WTC11 (cell line): Measurements from ENCODE around the gene NDRG4. TPM values are rescaled to one million over a fixed set of nuclear protein-coding genes. Genes with fewer than 3 reads are reported as not detected.

Experiments
- ATAC-seq: fragments of 200-7000 bp; cut with Tn5 transposase; 2 replicates; pipeline ENCODE4 v1.10.0; 2021; ENCODE audit warnings: mild to moderate bottlenecking, moderate library complexity
- CTCF ChIA-PET: fragments of 300-600 bp; sonication (Branson Sonifier 250); formaldehyde crosslinking; loops from one replicate; lab custom pipeline; 2021; ENCODE audit warnings: antibody characterized with exemption; lab: Charles Lee
- POLR2A ChIA-PET: fragments of 350-600 bp; sonication (Branson Sonifier 250); formaldehyde crosslinking; loops from one replicate; lab custom pipeline; 2021; ENCODE audit warnings: antibody characterized with exemption; lab: Charles Lee
- DNase-seq: peaks from one replicate; pipeline ENCODE4 v3.0.0; 2021; ENCODE audit warnings: low spot score
- H3K27ac Mint-ChIP-seq: 2 replicates; pipeline ENCODE4 v1.8.0; 2021; ENCODE audit warnings: mixed read lengths
- H3K27me3 Mint-ChIP-seq: 2 replicates; pipeline ENCODE4 v1.8.0; 2021; ENCODE audit warnings: low read depth, mild to moderate bottlenecking, moderate library complexity, mixed read lengths
- H3K36me3 Mint-ChIP-seq: 2 replicates; pipeline ENCODE4 v1.8.0; 2021; ENCODE audit warnings: mixed read lengths
- H3K4me1 Mint-ChIP-seq: 2 replicates; pipeline ENCODE4 v1.8.0; 2022; ENCODE audit warnings: mixed read lengths
- H3K4me3 Mint-ChIP-seq: 2 replicates; pipeline ENCODE4 v1.8.0; 2021; ENCODE audit warnings: mild to moderate bottlenecking, moderate library complexity, mixed read lengths
- H3K9me3 Mint-ChIP-seq: 2 replicates; pipeline ENCODE4 v1.8.0; 2021; ENCODE audit warnings: mixed read lengths
- CREB1 ChIP-seq: sonication (generic); formaldehyde crosslinking; IDR thresholded peaks from 2 replicates; pipeline ENCODE4 v1.8.0; 2023; ENCODE audit warnings: mild to moderate bottlenecking, missing genetic modification reagents
- ETV6 ChIP-seq: sonication (generic); formaldehyde crosslinking; IDR thresholded peaks from 2 replicates; pipeline ENCODE4 v1.8.1; 2022; ENCODE audit warnings: mild to moderate bottlenecking, missing genetic modification reagents
- FOXK1 ChIP-seq: sonication (generic); formaldehyde crosslinking; IDR thresholded peaks from 2 replicates; pipeline ENCODE4 v1.8.0; 2022; ENCODE audit warnings: mild to moderate bottlenecking, moderate library complexity, missing genetic modification reagents
- MXD4 ChIP-seq: fragments of 250-450 bp; sonication (Bioruptor Pico); IDR thresholded peaks from 2 replicates; pipeline ENCODE4 v1.8.0; 2021; ENCODE audit warnings: mild to moderate bottlenecking, moderate library complexity, borderline replicate concordance
- SP1 ChIP-seq: sonication (generic); formaldehyde crosslinking; conservative IDR thresholded peaks from 2 replicates; pipeline ENCODE4 v1.8.1; 2022; ENCODE audit warnings: missing genetic modification reagents
- TEAD1 ChIP-seq: sonication (generic); formaldehyde crosslinking; IDR thresholded peaks from 2 replicates; pipeline ENCODE4 v1.8.0; 2022; ENCODE audit warnings: mild to moderate bottlenecking, missing genetic modification reagents
- TP53 ChIP-seq: sonication (generic); formaldehyde crosslinking; IDR thresholded peaks from 2 replicates; pipeline ENCODE4 v1.8.1; 2023; ENCODE audit warnings: mild to moderate bottlenecking, missing genetic modification reagents
- ZNF263 ChIP-seq: sonication (generic); formaldehyde crosslinking; IDR thresholded peaks from 2 replicates; pipeline ENCODE4 v1.8.1; 2022; ENCODE audit warnings: low read depth, mild to moderate bottlenecking, moderate library complexity, missing genetic modification reagents
- ZNF396 ChIP-seq: fragments of 250-450 bp; sonication (Bioruptor Pico); IDR thresholded peaks from 2 replicates; pipeline ENCODE4 v1.8.0; 2021; ENCODE audit warnings: mild to moderate bottlenecking, moderate library complexity, borderline replicate concordance
- ZNF671 ChIP-seq: fragments of 250-450 bp; sonication (Bioruptor Pico); IDR thresholded peaks from 2 replicates; pipeline ENCODE4 v1.8.0; 2021; ENCODE audit warnings: mild to moderate bottlenecking
- total RNA-seq: library from RNA; stranded (reverse); gene quantifications from 3 replicates; pipeline ENCODE4 v1.2.3, GENCODE V29; 2021
- TF ChIP-seq, protein P1 (sequence below): sonication (generic); formaldehyde crosslinking; IDR thresholded peaks from 2 replicates; pipeline ENCODE4 v1.8.0; 2022; ENCODE audit warnings: missing genetic modification reagents
- TF ChIP-seq, protein P2 (sequence below): sonication (generic); formaldehyde crosslinking; IDR thresholded peaks from 2 replicates; pipeline ENCODE4 v1.8.0; 2022; ENCODE audit warnings: mild to moderate bottlenecking, missing genetic modification reagents
- TF ChIP-seq, protein P3 (sequence below): sonication (generic); formaldehyde crosslinking; IDR thresholded peaks from 2 replicates; pipeline ENCODE4 v1.8.1; 2023; ENCODE audit warnings: mild to moderate bottlenecking, missing genetic modification reagents, moderate library complexity
- TF ChIP-seq, protein P4 (sequence below): fragments of 250-450 bp; sonication (Bioruptor Pico); IDR thresholded peaks from 2 replicates; pipeline ENCODE4 v1.9.0; 2021; ENCODE audit warnings: mild to moderate bottlenecking
- TF ChIP-seq, protein P5 (sequence below): sonication (generic); formaldehyde crosslinking; IDR thresholded peaks from 2 replicates; pipeline ENCODE4 v1.8.1; 2022; ENCODE audit warnings: missing genetic modification reagents, borderline replicate concordance
- TF ChIP-seq, protein P6 (sequence below): sonication (generic); formaldehyde crosslinking; IDR thresholded peaks from 2 replicates; pipeline ENCODE4 v1.8.0; 2023; ENCODE audit warnings: mild to moderate bottlenecking, missing genetic modification reagents
- TF ChIP-seq, protein P7 (sequence below): sonication (generic); formaldehyde crosslinking; IDR thresholded peaks from 2 replicates; pipeline ENCODE4 v1.8.0; 2023; ENCODE audit warnings: missing genetic modification reagents
- TF ChIP-seq, protein P8 (sequence below): sonication (generic); formaldehyde crosslinking; IDR thresholded peaks from 2 replicates; pipeline ENCODE4 v1.8.0; 2022; ENCODE audit warnings: mild to moderate bottlenecking, missing genetic modification reagents

The NDRG4 gene
- total RNA-seq, 1 experiment from 2014 or later = 20.5 TPM

DNA sequence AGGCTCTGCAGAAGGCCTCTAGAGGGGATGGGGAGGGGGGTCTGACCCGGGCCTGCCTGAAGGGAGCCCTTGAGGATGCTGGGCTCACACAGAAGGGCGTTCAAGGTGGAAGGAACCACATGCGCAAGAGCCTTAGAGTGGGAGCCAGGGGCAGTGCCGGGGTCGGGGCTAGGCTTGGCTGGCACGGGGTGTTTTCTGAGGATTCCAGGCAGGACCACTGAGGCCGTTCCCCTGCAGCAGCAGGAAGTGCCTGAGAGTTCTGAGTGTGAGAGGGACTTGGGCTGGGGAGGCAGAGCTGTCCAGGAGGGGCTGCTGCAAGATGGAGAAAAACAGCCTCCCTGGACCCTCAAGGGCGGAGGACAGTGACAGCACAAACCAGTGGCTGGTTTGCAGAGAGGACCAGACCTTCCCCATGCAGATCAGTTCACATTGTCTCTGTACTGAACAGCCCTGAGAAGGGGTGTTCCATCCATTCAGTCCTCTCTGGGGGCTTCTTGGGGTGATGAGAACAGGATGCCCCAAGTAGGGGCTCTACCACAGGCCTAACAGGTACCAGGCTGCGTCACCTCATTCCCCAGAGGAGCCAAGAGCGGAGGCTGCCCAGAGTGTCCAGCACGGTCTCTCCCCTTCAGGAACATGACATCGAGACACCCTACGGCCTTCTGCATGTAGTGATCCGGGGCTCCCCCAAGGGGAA is 3.4 kb downstream of the NDRG4 start (continued):
- TF ChIP-seq, protein P1, sequence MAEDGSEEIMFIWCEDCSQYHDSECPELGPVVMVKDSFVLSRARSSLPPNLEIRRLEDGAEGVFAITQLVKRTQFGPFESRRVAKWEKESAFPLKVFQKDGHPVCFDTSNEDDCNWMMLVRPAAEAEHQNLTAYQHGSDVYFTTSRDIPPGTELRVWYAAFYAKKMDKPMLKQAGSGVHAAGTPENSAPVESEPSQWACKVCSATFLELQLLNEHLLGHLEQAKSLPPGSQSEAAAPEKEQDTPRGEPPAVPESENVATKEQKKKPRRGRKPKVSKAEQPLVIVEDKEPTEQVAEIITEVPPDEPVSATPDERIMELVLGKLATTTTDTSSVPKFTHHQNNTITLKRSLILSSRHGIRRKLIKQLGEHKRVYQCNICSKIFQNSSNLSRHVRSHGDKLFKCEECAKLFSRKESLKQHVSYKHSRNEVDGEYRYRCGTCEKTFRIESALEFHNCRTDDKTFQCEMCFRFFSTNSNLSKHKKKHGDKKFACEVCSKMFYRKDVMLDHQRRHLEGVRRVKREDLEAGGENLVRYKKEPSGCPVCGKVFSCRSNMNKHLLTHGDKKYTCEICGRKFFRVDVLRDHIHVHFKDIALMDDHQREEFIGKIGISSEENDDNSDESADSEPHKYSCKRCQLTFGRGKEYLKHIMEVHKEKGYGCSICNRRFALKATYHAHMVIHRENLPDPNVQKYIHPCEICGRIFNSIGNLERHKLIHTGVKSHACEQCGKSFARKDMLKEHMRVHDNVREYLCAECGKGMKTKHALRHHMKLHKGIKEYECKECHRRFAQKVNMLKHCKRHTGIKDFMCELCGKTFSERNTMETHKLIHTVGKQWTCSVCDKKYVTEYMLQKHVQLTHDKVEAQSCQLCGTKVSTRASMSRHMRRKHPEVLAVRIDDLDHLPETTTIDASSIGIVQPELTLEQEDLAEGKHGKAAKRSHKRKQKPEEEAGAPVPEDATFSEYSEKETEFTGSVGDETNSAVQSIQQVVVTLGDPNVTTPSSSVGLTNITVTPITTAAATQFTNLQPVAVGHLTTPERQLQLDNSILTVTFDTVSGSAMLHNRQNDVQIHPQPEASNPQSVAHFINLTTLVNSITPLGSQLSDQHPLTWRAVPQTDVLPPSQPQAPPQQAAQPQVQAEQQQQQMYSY (CRISPR knock-in tag) = no peak
- no peak for TF ChIP-seq ETV6 (CRISPR knock-in tag)
- TF ChIP-seq FOXK1 (CRISPR knock-in tag) = no peak
- TF ChIP-seq TP53 = no peak
- TF ChIP-seq ZNF671 (CRISPR knock-in tag) = no peak
- no peak for TF ChIP-seq CREB1 (CRISPR knock-in tag)
- TF ChIP-seq, protein P2, sequence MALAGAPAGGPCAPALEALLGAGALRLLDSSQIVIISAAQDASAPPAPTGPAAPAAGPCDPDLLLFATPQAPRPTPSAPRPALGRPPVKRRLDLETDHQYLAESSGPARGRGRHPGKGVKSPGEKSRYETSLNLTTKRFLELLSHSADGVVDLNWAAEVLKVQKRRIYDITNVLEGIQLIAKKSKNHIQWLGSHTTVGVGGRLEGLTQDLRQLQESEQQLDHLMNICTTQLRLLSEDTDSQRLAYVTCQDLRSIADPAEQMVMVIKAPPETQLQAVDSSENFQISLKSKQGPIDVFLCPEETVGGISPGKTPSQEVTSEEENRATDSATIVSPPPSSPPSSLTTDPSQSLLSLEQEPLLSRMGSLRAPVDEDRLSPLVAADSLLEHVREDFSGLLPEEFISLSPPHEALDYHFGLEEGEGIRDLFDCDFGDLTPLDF (CRISPR knock-in tag) = no peak
- no peak for TF ChIP-seq SP1 (CRISPR knock-in tag)
- TF ChIP-seq TEAD1 (CRISPR knock-in tag) = no peak
- TF ChIP-seq, protein P3, sequence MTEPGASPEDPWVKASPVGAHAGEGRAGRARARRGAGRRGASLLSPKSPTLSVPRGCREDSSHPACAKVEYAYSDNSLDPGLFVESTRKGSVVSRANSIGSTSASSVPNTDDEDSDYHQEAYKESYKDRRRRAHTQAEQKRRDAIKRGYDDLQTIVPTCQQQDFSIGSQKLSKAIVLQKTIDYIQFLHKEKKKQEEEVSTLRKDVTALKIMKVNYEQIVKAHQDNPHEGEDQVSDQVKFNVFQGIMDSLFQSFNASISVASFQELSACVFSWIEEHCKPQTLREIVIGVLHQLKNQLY = no peak

DNA sequence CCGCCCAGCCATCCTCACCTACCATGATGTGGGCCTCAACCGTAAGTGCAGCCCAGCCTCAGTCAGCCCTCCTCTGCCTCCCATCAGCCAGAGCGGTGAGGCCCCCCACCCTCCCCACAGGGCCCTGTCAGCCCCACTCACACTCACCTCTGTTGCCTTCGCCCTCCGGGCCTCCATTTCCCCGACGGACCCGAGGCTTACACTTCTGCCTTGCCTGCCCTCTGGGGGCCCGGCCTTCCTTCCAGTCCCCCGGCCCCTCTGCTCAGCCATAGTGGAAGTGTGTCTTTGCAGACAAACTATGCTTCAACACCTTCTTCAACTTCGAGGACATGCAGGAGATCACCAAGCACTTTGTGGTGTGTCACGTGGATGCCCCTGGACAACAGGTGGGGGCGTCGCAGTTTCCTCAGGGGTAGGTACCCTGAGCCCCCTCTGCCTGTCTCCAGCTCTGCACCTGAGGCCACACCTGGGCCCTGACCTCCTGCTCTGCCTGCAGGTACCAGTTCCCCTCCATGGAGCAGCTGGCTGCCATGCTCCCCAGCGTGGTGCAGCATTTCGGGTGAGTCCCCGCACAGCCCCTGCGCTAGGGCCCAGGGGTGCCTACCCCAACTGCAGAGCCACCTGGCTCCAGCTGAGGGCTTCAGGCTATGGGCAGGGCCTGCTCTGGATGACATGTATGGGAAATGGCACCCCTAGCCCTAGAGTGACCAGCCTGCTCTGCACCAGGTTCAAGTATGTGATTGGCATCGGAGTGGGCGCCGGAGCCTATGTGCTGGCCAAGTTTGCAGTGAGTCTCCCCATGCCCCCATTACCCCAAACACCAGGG is 4.1 kb downstream of the NDRG4 start:
- no peak for DNase-seq
- ATAC-seq = no peak
- peaks cover 10% of the 10 kb centered on the region for H3K4me1 Mint-ChIP-seq
- peaks cover 49% of the 10 kb centered on the region for H3K27me3 Mint-ChIP-seq
- no peaks in the 10 kb centered on the region for H3K9me3 Mint-ChIP-seq
- ChIA-PET POLR2A (no interaction called here), CTCF (no interaction called here)
- no peaks in the 10 kb centered on the region for H3K36me3 Mint-ChIP-seq
- H3K27ac Mint-ChIP-seq = no peak overlapping the region
- H3K4me3 Mint-ChIP-seq = no peak overlapping the region
- TF ChIP-seq TEAD1 (CRISPR knock-in tag) (no peak), ZNF263 (CRISPR knock-in tag) (no peak), ZNF671 (CRISPR knock-in tag) (no peak), FOXK1 (CRISPR knock-in tag) (no peak), MXD4 (no peak), ZNF396 (CRISPR knock-in tag) (no peak)
- TF ChIP-seq, protein P4, sequence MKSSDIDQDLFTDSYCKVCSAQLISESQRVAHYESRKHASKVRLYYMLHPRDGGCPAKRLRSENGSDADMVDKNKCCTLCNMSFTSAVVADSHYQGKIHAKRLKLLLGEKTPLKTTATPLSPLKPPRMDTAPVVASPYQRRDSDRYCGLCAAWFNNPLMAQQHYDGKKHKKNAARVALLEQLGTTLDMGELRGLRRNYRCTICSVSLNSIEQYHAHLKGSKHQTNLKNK (CRISPR knock-in tag) = no peak
- TF ChIP-seq, protein P5, sequence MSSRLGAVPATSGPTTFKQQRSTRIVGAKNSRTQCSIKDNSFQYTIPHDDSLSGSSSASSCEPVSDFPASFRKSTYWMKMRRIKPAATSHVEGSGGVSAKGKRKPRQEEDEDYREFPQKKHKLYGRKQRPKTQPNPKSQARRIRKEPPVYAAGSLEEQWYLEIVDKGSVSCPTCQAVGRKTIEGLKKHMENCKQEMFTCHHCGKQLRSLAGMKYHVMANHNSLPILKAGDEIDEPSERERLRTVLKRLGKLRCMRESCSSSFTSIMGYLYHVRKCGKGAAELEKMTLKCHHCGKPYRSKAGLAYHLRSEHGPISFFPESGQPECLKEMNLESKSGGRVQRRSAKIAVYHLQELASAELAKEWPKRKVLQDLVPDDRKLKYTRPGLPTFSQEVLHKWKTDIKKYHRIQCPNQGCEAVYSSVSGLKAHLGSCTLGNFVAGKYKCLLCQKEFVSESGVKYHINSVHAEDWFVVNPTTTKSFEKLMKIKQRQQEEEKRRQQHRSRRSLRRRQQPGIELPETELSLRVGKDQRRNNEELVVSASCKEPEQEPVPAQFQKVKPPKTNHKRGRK (CRISPR knock-in tag) = no peak
- TF ChIP-seq, protein P6, sequence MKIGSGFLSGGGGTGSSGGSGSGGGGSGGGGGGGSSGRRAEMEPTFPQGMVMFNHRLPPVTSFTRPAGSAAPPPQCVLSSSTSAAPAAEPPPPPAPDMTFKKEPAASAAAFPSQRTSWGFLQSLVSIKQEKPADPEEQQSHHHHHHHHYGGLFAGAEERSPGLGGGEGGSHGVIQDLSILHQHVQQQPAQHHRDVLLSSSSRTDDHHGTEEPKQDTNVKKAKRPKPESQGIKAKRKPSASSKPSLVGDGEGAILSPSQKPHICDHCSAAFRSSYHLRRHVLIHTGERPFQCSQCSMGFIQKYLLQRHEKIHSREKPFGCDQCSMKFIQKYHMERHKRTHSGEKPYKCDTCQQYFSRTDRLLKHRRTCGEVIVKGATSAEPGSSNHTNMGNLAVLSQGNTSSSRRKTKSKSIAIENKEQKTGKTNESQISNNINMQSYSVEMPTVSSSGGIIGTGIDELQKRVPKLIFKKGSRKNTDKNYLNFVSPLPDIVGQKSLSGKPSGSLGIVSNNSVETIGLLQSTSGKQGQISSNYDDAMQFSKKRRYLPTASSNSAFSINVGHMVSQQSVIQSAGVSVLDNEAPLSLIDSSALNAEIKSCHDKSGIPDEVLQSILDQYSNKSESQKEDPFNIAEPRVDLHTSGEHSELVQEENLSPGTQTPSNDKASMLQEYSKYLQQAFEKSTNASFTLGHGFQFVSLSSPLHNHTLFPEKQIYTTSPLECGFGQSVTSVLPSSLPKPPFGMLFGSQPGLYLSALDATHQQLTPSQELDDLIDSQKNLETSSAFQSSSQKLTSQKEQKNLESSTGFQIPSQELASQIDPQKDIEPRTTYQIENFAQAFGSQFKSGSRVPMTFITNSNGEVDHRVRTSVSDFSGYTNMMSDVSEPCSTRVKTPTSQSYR (CRISPR knock-in tag) = no peak
- TF ChIP-seq, protein P7, sequence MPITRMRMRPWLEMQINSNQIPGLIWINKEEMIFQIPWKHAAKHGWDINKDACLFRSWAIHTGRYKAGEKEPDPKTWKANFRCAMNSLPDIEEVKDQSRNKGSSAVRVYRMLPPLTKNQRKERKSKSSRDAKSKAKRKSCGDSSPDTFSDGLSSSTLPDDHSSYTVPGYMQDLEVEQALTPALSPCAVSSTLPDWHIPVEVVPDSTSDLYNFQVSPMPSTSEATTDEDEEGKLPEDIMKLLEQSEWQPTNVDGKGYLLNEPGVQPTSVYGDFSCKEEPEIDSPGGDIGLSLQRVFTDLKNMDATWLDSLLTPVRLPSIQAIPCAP = no peak
- TF ChIP-seq, protein P8, sequence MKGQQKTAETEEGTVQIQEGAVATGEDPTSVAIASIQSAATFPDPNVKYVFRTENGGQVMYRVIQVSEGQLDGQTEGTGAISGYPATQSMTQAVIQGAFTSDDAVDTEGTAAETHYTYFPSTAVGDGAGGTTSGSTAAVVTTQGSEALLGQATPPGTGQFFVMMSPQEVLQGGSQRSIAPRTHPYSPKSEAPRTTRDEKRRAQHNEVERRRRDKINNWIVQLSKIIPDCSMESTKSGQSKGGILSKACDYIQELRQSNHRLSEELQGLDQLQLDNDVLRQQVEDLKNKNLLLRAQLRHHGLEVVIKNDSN (CRISPR knock-in tag) = no peak
